Natural killer cell (primary cell): Measurements from ENCODE around the gene AK2. TPM values are rescaled to one million over a fixed set of nuclear protein-coding genes. Genes with fewer than 3 reads are reported as not detected.
"Not testable (repeated sequence)": the region's sequence is repeated elsewhere in the genome, so short reads cannot be mapped to it uniquely, and the experiment has no call there.

Experiments used
- ATAC-seq, 3 donors: fragments of 150-1000 bp in 2 of 3; fragments of 200-7000 bp in 1 of 3; cut with Tn5 transposase; 1 replicate in 1 of 3; 2 replicates in 2 of 3; pipeline ENCODE4 v1.10.0; 2021; ENCODE audit warnings: mild to moderate bottlenecking in 2 of 3, moderate library complexity in 2 of 3
- DNase-seq, 2 donors: peaks; one replicate each; pipeline versions ENCODE4 v3.0.0 to v3.0.0-alpha.2; 2013 to 2021; ENCODE audit warnings: mixed read lengths in 1 of 2
- H3K27ac ChIP-seq: one replicate; pipeline ENCODE4 v1.5.1; 2013; ENCODE audit warnings: mild to moderate bottlenecking, low read length
- H3K27me3 ChIP-seq: one replicate; pipeline ENCODE4 v1.6.1; 2013; ENCODE audit warnings: low read length; ENCODE audit not compliant: control insufficient read depth, insufficient read depth
- H3K36me3 ChIP-seq: one replicate; pipeline ENCODE4 v1.6.1; 2013; ENCODE audit warnings: low read length; ENCODE audit not compliant: control insufficient read depth, insufficient read depth
- H3K4me1 ChIP-seq: one replicate; pipeline ENCODE4 v1.6.1; 2013; ENCODE audit warnings: low read length; ENCODE audit not compliant: control insufficient read depth, insufficient read depth
- H3K4me3 ChIP-seq: one replicate; pipeline ENCODE4 v1.5.1; 2013; ENCODE audit warnings: low read length
- H3K9me3 ChIP-seq: one replicate; pipeline ENCODE4 v1.6.1; 2013; ENCODE audit warnings: low read length; ENCODE audit not compliant: control insufficient read depth, insufficient read depth
- H3K27ac Mint-ChIP-seq, 2 donors: one replicate each; pipeline ENCODE4 v1.8.0; 2022; ENCODE audit warnings: mild to moderate bottlenecking in 2 of 2, mixed read lengths in 2 of 2, moderate library complexity in 1 of 2
- H3K27me3 Mint-ChIP-seq, 2 donors: one replicate each; pipeline ENCODE4 v1.8.0; 2022; ENCODE audit warnings: low read depth in 2 of 2, mixed read lengths in 2 of 2
- H3K36me3 Mint-ChIP-seq: one replicate; pipeline ENCODE4 v1.8.0; 2022; ENCODE audit warnings: mixed read lengths
- H3K4me1 Mint-ChIP-seq, 2 donors: one replicate each; pipeline ENCODE4 v1.8.0; 2022; ENCODE audit warnings: mixed read lengths in 2 of 2
- H3K4me3 Mint-ChIP-seq: one replicate; pipeline ENCODE4 v1.8.0; 2022; ENCODE audit warnings: mild to moderate bottlenecking, moderate library complexity, mixed read lengths
- H3K9me3 Mint-ChIP-seq, 2 donors: one replicate each; pipeline ENCODE4 v1.8.0; 2022; ENCODE audit warnings: mixed read lengths in 2 of 2
- WGBS: methylation state at CpG from one replicate; pipeline ENCODE4 v1.1.7; 2013; ENCODE audit warnings: missing lambda C conversion rate; ENCODE audit not compliant: insufficient coverage; 5-methylcytosine and 5-hydroxymethylcytosine counted together
- intact Hi-C: fragments of 100-400 bp; cut with micrococcal nuclease; formaldehyde crosslinking; loops from one replicate; pipeline ENCODE4 v1.14.2; 2022
- total RNA-seq, 4 donors: library from RNA; stranded (reverse); fragments of 120-200 nt in 1 of 4; gene quantifications; one replicate each; pipeline versions ENCODE4 v1.2.3 to v1.2.4, GENCODE V29; 2013 to 2022
- TF ChIP-seq, protein P1 (sequence below): fragments of 200-600 bp; IDR thresholded peaks from one replicate; pipeline ENCODE4 v1.8.0; 2022; ENCODE audit warnings: antibody characterized with exemption

The AK2 gene
- total RNA-seq, 3 donors from 2014 or later (not counting 1 experiment from before 2014, with no cell fraction given): 64.8 to 94.0 (median 67.1) TPM

DNA sequence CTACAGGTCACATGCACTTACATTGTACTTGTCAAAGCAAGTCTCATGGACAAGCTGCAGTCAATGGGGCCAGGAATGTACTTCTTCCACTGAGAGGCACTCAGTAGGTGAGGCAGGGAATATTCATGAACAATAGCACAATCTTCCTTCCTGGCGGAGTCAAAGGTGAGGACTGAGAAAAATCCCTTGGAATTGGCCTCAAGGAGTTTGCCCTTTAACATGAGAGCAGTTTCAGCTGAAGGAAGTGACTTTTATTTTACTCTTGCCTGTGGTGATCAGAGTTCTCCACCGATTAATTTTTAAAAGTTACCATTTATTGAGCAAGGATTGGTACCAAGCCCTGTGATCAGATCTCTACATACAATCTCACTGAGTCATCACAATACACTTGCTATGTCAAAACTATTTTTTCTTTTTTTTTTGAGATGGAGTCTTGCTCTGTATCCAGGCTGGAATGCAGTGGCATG lies 11.2 kb upstream of the AK2 start:
- Mint-ChIP-seq H3K27ac (no peak overlapping the region), H3K4me1 (peaks cover 12 to 29% of the 10 kb centered on the region in 2 donors), H3K4me3 (no peak overlapping the region), H3K36me3 (no peaks in the 10 kb centered on the region), H3K9me3 (no peaks in the 10 kb centered on the region), H3K27me3 (peaks cover under 1 to 6% of the 10 kb centered on the region in 2 donors)
- Histone ChIP-seq H3K4me1 (peaks cover 19% of the 10 kb centered on the region), H3K9me3 (no peaks in the 10 kb centered on the region), H3K4me3 (no peak overlapping the region), H3K27me3 (no peaks in the 10 kb centered on the region), H3K27ac (no peak overlapping the region), H3K36me3 (no peaks in the 10 kb centered on the region)
- ATAC-seq: no peak
- no peak for DNase-seq
- 95% methylated on average over 2 of the region's 2 CpGs for WGBS
- TF ChIP-seq, protein P1, sequence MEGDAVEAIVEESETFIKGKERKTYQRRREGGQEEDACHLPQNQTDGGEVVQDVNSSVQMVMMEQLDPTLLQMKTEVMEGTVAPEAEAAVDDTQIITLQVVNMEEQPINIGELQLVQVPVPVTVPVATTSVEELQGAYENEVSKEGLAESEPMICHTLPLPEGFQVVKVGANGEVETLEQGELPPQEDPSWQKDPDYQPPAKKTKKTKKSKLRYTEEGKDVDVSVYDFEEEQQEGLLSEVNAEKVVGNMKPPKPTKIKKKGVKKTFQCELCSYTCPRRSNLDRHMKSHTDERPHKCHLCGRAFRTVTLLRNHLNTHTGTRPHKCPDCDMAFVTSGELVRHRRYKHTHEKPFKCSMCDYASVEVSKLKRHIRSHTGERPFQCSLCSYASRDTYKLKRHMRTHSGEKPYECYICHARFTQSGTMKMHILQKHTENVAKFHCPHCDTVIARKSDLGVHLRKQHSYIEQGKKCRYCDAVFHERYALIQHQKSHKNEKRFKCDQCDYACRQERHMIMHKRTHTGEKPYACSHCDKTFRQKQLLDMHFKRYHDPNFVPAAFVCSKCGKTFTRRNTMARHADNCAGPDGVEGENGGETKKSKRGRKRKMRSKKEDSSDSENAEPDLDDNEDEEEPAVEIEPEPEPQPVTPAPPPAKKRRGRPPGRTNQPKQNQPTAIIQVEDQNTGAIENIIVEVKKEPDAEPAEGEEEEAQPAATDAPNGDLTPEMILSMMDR: no peak
- intact Hi-C loops: loop anchor here (5.0 kb wide), 2 partner anchors 49 to 79 kb away; no protein-coding TSS in a partner anchor

DNA sequence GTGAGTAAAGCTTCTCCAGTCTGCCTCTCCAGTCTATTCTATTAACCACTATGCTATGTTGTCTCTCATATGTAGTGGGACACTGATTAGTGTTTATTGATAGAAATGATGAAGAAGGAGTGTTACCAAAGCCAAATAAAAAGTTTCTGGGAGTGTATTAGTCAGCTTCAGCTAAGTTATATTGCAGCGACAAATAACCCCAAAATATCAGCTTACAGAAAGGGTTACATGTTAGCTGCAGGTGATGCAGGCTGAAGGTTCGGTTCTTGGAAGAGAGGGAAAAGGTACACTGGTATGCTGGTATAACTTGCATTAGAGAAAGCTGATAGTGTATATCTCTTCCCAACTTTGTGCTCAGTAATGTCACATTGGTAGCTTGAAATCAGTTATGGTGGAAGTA lies 10.6 kb upstream of the AK2 start:
- TF ChIP-seq, protein P1: no peak
- Mint-ChIP-seq H3K27me3 (peaks cover 5 to 9% of the 10 kb centered on the region in 2 donors), H3K9me3 (no peaks in the 10 kb centered on the region), H3K4me1 (peaks cover 12 to 29% of the 10 kb centered on the region in 2 donors), H3K36me3 (no peaks in the 10 kb centered on the region), H3K27ac (peak overlapping the region; percentile 60 to 87), H3K4me3 (no peak overlapping the region)
- 97% methylated on average over 2 of the region's 2 CpGs for WGBS
- no peaks in the 10 kb centered on the region for H3K9me3 ChIP-seq
- H3K27ac ChIP-seq: no peak overlapping the region
- peaks cover 19% of the 10 kb centered on the region for H3K4me1 ChIP-seq
- H3K27me3 ChIP-seq: no peaks in the 10 kb centered on the region
- no peaks in the 10 kb centered on the region for H3K36me3 ChIP-seq
- no peak for DNase-seq
- intact Hi-C loops: loop anchor here (5.0 kb wide), 2 partner anchors 50 to 80 kb away; no protein-coding TSS in a partner anchor
- no peak for ATAC-seq
- H3K4me3 ChIP-seq: no peak overlapping the region

DNA sequence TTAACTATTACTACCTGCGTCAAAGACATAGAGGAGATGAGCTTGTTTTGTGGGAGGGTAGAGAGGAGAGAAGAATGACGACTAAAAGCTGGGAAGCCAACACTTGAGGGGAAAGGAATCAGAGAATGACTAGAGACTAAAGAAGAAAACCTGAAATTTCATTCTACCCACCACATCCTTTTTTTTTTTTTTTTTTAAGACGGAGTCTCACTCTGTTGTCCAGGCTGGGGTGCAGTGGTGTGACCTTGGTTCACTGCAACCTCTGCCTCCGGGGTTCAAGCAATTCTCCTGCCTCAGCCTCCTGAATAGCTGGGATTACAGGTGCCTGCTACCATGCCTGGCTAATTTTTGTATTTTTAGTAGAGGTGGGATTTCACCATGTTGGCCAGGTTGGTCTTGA lies 9.6 kb upstream of the AK2 start:
- H3K4me3 ChIP-seq, H3K27me3 Mint-ChIP-seq, H3K36me3 Mint-ChIP-seq, H3K27me3 ChIP-seq, H3K9me3 ChIP-seq, DNase-seq, H3K36me3 ChIP-seq, H3K9me3 Mint-ChIP-seq: not testable (repeated sequence)
- Mint-ChIP-seq H3K27ac (peak overlapping the region; percentile 82 to 87), H3K4me1 (peaks cover 12 to 29% of the 10 kb centered on the region in 2 donors), H3K4me3 (peak overlapping the region; percentile 71)
- WGBS: 55% methylated on average over 2 of the region's 4 CpGs
- Histone ChIP-seq H3K4me1 (peaks cover 19% of the 10 kb centered on the region), H3K27ac (peak overlapping the region; percentile 58)
- intact Hi-C loops: loop anchor here (5.0 kb wide), 2 partner anchors 51 to 81 kb away; no protein-coding TSS in a partner anchor
- ATAC-seq: peak; percentile 2

DNA sequence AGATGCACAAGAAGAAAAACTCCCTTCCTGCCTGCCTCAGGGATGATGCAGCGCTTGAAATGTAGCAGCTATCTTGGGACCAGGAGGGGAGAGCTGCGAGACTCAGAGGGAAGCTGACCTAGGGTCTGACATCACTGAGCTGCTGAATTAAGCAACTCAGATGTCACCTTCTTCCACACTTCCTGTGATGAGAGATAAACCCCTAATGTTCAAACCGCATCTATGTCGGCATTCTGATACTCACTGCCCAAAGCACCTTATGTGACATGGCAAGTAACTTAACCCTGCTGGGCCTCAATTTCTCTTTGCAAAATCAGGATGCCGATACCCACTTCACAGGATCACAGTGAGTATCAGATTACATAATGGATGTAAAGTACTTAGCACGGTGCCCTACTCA lies 9.1 kb upstream of the AK2 start:
- ATAC-seq (peak; percentile 93 to 97 (median 96)), DNase-seq (peak; percentile 45 to 79)
- H3K27ac ChIP-seq: peak overlapping the region; percentile 58
- Mint-ChIP-seq H3K27me3 (peaks cover 5 to 8% of the 10 kb centered on the region in 2 donors), H3K9me3 (no peaks in the 10 kb centered on the region), H3K4me3 (peak overlapping the region; percentile 71), H3K4me1 (peaks cover 12 to 29% of the 10 kb centered on the region in 2 donors), H3K36me3 (no peaks in the 10 kb centered on the region), H3K27ac (peak overlapping the region; percentile 82 to 87)
- no peaks in the 10 kb centered on the region for H3K27me3 ChIP-seq
- no peak overlapping the region for H3K4me3 ChIP-seq
- no peaks in the 10 kb centered on the region for H3K36me3 ChIP-seq
- WGBS: 54% methylated on average over 6 of the region's 6 CpGs
- H3K9me3 ChIP-seq: no peaks in the 10 kb centered on the region
- TF ChIP-seq, protein P1: no peak
- H3K4me1 ChIP-seq: peaks cover 19% of the 10 kb centered on the region
- intact Hi-C loops: loop anchor here (1.0 to 5.0 kb wide), 4 partner anchors 9 to 83 kb away; no protein-coding TSS in a partner anchor
